HG03354 (cell line): Measurements from ENCODE around the gene PER3.

Experiments
- ATAC-seq: cut with Tn5 transposase; IDR thresholded peaks from one replicate; pipeline ENCODE4 v1.9.1; 2021; ENCODE audit warnings: mild to moderate bottlenecking; ENCODE audit not compliant: unreplicated experiment, poor library complexity, severe bottlenecking

PER3 gene

DNA sequence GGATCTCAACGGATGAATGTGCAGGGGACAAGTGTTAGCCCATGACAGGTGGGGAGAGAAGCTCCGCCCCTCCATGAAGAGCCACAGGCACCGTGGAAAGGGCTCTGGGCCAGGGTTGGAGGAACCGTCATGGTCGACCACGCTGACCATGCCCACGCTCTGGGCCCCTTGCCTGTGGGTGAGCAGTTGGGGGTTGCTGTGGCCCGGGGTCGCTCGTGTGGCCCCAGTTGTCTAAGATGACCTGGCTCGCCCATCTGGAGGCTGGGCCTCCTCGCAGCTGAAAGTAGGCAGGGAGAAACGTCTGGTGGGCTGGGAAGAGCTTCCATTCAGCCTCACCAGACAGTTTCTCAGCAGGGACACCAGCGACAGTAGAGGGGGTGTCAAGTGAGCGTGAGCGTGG, 81.9 kb downstream of the PER3 start:
- ATAC-seq = no peak

DNA sequence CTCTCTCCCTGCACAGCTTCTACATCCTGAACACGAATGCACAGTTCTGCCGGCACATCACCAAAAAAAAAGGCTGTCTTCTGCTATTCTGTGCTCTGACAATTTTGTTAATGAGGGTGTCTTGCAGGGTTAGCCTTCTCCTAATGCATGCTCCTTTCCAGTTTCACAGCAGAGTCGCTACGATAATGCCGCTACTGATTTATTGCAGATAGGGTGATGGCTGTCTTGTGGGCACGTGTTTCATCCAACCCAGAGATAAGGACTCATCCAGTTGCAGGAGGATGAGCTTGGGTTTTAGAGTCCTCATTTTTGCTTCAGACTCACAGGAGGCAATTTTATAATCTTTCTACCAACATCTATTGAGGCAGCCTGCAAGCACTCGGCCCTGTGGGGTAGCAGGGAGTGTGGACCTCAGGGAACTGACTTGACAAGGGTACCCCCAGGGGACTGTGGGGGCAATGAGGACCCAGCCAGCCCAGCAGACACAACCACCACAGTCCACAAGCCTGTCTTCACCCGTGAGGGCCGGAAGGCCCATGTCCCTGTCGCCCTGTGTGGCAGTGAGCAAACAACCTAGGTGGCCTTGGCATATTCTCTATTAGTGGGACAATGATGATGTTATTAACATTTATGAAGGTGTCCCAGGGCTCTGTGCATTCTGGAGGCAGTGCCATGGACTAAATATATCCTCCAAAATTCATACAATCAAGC, 84.1 kb downstream of the PER3 start:
- no peak for ATAC-seq

DNA sequence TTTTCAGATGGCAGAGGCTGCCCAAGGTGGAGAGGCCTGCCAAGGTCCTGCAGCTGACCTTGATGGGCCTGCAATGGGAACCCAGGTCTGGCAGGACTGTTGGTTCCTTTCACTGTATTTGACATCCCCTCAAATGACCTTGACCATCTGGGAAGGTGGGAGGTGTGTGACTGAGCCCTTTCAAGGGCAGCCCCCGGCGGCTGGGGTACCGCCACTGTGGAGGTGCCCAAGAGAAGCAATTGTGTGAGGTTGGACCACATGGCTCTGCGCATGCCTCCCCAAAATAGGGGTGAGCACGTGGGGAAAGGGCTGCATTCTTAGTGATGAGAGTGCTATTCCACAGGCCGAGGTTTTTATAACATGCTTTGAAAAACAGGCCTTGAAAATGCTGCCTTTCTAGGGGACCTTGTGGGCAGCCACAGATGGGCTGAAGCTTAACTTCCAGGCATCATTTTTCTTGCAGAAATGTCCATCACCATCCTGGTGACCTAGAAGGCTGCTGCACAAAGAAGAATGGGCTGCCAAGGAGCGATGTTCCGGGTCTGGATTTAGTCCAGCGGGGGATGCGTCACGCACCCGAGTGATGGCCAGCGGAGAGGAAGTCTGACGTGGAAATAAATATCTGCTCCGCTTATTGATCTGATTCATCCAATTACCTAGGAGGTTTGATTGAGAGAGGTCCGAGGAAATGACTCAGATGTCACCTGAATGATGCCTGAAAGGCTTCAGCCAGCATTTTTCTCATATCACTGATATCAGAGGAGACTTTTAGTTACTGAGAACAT, 85.2 kb downstream of the PER3 start:
- no peak for ATAC-seq

DNA sequence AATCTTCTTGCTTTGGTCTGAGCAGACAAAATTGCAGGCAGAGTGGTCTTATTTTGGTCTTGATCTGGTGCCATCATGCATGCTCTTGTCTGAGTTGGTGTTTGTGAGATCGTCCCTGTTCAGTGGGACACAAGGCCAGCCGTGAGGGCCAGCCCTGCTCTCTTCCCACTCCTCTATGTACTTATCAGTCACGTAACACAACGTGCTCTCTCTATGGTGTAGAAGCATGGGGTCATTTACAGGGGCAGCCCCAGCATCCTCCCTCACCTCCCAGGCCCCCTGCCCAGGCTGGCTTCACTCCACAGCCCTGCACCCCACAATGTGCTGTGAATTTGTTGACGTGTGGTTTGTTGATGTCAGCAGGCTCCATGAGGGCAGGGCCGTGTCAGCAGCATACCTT, 87.0 kb downstream of the PER3 start:
- ATAC-seq = no peak

DNA sequence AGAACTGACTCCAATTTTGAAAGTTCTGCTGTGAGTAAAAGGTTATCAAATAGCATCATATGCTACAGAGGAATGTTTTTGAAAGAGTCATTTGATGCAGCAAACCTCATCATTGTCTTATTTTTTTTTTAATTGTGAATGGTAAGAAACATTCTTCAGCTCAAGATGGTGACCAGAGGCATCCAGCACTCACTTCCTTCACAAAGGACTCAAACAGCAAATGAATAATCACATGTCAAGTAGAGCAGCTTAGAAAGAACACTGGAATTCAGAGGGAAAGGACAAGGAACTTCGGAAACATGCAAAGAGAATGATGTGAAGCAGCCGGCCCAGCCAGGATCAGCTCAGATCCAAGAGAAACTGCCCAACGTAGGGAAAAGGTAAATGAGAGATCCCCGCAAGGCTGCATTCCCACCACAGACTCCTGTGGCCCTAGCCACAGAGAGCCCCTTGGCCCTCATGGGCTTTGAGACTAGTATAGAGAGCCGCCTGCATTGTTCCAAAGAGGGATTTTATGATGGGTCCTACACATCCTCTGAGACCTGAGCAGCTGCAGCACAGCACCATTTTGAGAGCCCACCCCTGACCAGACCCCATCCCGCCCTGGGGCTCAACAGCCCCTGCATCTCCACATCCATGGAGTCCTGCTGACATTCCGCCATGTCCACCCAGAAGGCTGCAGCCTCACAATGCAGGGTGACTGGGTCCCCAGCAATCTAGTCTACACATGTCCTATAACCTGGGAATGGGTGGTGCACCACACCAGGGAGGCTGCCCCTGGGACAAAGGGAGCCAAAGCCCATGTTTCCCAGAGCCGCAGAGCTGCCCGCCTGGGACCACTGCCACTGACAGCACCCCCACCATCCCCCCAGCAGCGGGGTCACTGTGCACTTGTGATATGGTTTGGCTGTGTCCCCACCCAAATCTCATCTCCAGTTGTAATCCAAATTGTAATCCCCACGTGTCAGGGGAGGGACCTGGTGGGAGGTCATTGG, 90.0 kb downstream of the PER3 start:
- no peak for ATAC-seq

DNA sequence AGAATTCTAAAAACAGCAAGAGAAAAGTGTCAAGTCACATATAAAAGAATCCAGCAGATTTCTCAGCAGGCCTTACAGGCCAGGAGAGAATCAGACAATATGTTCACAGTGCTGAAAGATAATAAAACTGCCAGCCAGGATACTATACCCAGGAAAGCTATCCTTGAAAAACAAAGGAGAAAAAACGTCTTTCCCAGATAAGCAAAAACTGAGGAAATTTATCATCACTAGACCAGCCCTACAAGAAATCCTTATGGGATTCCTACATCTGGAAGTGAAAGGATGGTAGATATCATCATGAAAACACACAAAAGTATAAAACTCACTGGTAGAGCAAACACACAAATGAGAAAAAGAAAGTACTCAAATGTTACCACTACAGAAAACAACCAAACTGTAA, 93.9 kb downstream of the PER3 start:
- no peak for ATAC-seq

DNA sequence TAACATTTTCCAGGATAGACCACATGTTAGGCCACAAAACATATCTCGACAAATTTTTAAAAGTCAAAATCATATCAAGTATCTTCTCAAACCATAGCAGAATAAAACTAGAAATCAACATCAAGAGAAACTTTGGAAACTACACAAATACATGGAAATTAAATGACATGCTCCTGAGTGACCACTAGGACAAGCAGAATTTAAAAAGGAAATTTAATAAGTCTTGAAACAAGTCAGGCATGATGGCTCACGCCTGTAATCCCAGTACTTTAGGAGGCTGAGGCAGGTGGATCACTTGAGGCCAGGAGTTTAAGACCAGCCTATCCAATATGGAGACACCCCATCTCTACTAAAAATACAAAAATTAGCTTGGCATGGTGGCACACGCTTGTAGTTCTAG, 95.1 kb downstream of the PER3 start:
- ATAC-seq = no peak

DNA sequence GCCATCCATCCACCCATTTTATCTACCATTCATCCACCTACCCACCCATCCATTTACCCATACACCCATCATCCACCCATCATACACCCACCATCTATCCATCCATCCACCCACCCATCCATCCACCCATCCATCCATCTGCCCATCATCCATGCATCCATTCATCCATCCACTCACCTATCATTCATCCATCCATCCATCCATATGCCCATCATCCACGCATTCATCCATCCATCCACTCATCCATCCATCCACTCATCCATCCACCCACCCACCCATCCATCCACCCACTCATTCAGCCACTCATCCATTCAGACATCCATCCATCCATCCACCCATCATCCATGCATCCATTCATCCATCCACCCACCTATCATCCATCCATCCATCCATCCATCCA, 100.7 kb downstream of the PER3 start:
- no peak for ATAC-seq

DNA sequence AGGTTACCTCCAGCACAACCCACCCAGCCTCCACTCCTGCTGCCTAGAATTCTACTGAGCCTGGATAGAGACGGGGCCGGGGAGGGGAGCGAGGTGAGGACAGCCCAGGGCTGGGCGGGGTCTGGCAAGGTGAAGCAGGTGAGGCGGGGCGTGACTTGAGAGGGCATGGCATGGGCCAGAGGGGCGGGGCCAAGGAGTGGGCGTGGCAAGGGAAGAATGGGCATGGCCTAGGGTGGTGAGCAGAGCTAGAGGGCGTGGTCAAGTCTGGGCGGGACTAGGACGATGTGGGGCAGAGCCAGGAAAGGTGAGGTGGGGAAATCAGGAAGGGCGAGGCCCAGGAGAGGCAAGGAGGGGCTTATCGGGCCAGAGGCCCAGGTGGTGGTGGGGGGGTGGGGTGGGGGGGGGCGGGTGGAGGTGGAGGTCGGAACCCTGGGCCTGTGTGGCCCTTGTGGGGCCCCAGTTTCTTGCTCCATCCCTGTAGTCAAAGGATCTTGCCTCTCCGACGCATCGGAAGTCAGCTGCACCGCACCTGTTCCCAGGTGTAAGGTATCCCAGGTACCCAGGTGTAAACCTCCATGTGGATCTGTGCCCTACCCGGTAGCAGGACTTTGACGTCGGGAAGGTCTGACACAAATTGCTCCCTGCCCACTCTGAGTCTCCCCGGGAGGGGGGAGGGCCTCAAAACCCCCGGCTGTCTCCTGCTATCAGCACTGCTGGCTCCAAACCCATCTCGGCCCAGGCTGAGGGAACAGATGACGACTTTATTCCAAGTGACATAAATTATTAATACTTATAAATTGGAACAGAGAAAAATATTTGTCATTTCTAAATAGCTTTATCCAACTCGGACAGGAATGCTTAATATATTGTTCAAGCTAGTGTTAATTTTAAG, 101.7 kb downstream of the PER3 start:
- no peak for ATAC-seq

DNA sequence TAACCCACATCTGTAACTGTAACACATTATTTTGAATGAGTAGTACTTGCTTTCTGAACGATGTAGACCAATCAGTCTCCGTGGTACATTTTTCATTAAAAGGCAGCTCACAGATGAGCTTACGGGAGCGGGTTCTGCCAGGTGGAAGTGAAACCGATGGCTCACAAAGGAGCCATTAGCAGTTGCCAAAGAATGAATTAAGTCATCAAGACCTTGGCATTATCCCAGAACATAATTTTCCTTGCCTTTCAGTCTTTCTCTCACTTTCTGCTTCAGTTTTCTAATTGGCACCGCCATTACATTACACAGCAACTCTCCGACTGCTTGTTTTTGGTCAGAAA, 102.3 kb downstream of the PER3 start:
- no peak for ATAC-seq

DNA sequence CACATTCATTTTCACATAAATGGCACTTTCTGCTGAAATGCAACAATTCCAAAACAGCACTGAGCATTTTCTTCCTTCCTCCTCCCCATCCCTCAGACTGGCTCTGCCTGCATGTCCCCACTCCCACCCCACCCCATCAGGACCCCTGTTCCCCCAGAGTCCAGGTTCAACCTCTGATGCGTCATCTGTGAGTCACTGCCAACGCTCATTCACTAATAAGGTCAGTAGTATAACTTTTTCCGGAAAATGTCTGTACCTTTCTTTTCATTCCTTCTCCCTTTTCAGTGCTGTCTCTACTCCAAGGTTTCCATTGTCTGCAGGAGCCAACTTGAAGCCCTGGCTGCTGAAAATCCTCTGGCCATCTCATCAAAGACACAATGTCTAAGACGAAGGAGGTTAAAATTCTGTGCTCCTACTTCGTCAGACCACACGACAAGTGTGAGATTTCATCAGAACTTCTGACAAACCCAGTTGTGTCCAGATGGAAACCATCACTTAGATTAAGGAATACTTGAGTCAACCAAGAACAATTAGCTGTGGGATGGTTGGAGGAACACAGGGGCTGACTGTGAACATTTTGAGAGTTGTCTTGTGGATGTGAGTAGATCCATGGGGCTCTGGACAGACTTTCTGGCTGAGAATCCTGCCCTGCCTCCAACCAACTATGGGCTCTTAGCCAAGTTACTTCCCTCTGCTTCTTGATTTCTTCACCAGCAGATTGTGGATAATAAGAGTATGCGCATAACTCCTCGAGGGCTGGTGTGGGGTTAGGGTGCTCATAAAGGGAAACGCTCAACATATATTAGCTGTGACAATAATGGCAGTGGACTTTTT, 104.4 kb downstream of the PER3 start:
- ATAC-seq = no peak

DNA sequence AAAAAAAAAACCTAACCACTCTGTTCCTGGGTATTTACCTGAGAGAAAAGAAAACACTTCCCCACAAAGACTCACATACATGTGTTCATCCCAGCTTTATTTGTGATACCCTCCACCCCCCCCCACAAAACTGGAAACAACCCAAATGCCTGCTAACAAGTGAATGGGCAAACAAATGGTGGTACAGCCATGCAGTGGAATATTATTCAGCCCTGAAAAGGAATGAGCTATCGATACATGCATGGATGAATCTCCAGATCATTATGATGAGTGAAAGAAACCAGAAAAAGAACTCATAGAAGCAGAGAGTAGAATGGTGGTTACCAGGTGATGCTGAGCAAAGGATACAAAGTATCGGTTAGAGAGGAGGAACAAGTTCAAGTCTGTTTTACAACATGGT, 106.8 kb downstream of the PER3 start:
- ATAC-seq = no peak

DNA sequence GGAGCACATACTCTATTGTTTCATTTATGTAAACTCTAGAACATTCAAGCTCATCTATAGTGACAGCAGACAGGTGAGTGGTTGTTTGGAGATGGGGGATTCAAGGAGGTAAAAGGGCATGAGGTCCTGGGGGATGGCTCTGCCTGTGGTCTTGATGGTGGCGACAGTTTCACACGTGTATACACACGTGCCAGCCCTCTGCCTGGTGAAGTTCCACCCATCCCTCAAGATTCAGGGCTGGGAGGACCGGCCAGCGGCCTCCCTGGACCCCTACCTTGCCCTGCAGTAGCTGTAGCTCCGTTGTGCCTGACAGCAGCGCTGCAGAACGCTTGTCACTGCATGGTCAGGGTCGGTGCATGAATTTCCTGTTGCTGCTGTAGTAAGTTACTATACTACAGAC, 107.7 kb downstream of the PER3 start:
- ATAC-seq = no peak

DNA sequence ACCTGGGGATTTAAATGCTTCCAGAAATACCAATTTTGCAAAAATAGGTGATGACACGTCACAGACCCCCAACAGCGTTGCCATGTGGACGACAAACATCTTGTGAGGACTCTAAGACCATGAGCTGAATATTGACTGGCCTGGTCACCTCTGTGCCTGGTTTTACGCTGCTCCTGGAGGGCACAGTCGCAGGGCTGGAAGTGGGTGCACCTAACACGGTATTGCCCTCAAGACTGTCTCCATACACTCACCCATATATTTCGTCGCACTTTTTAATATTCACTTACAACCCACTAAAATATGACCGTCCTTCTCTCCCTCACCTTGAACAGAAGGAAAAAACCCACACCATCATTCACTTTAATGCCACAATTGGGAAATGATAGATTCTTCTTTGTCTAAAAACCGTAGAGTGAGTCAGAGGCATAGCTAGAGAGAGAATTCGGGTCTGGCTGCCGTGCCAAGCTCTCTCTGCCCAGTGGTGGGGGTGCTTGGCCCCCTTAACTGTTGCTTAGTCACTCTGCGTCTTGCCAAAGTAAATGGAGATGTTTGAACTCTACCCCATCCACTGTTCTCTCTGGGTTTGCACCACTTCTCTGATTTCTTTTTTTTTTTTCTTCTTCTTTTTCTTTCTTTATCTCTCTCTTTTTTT, 109.6 kb downstream of the PER3 start:
- no peak for ATAC-seq
